Hepatocyte (in vitro differentiated cells): ENCODE results near the gene SLC1A2.

ENCODE experiments used
- CTCF ChIP-seq: fragments of 200-600 bp; sonication (generic); IDR thresholded peaks from 2 replicates; pipeline ENCODE4 v1.5.1; 2016; ENCODE audit warnings: antibody characterized with exemption, mild to moderate bottlenecking; ENCODE audit not compliant: poor library complexity
- EZH2 ChIP-seq: fragments of 200-600 bp; sonication (generic); IDR thresholded peaks from 2 replicates; pipeline ENCODE4 v1.6.1; 2016; ENCODE audit warnings: antibody characterized with exemption, mild to moderate bottlenecking, borderline replicate concordance

GRCh38 chr11:35247863-35248262 lies 171.5 kb downstream of the SLC1A2 start:
- TF ChIP-seq CTCF (no peak), EZH2 (no peak)
